HEK293T (cell line): Measurements from ENCODE around the gene HPS5.
"Not testable (repeated sequence)": the region's sequence is repeated elsewhere in the genome, so short reads cannot be mapped to it uniquely, and the experiment has no call there.

Experiments used
- CTCF ChIA-PET: fragments of 350-600 bp; formaldehyde crosslinking; extraction: SDS; loops from one replicate; lab custom pipeline; 2021; ENCODE audit warnings: antibody characterized with exemption, inconsistent platforms; lab: Yijun Ruan, JAX
- POLR2A ChIA-PET: fragments of 350-600 bp; formaldehyde crosslinking; extraction: SDS; loops from one replicate; lab custom pipeline; 2020; ENCODE audit warnings: antibody characterized with exemption, inconsistent platforms; lab: Yijun Ruan, JAX
- DNase-seq: peaks from one replicate; pipeline ENCODE4 v3.0.0; 2012; ENCODE audit warnings: mixed read lengths; ENCODE audit errors: extremely low spot score
- ARNT ChIP-seq: fragments of 450-650 bp; IDR thresholded peaks from 2 replicates; pipeline ENCODE4 v1.6.1; 2017; ENCODE audit warnings: mild to moderate bottlenecking
- BHLHE40 ChIP-seq: fragments of 450-650 bp; IDR thresholded peaks from 2 replicates; pipeline ENCODE4 v1.6.1; 2016; ENCODE audit warnings: mild to moderate bottlenecking, moderate library complexity, borderline replicate concordance
- CTBP1 ChIP-seq: fragments of 450-650 bp; IDR thresholded peaks from 2 replicates; pipeline ENCODE4 v1.6.1; 2016; ENCODE audit warnings: borderline replicate concordance
- ELF4 ChIP-seq: fragments of 450-650 bp; IDR thresholded peaks from 2 replicates; pipeline ENCODE4 v1.6.1; 2017; ENCODE audit warnings: antibody characterized with exemption
- FOXA1 ChIP-seq: fragments of 450-650 bp; IDR thresholded peaks from 2 replicates; pipeline ENCODE4 v1.6.1; 2016; ENCODE audit warnings: mild to moderate bottlenecking
- FOXK2 ChIP-seq: fragments of 450-650 bp; IDR thresholded peaks from 2 replicates; pipeline ENCODE4 v1.6.1; 2016; ENCODE audit warnings: mild to moderate bottlenecking
- FOXM1 ChIP-seq: fragments of 450-650 bp; IDR thresholded peaks from 2 replicates; pipeline ENCODE4 v1.6.1; 2017; ENCODE audit warnings: mild to moderate bottlenecking, borderline replicate concordance
- HDGF ChIP-seq: fragments of 450-650 bp; IDR thresholded peaks from 2 replicates; pipeline ENCODE4 v1.6.1; 2017; ENCODE audit warnings: antibody characterized with exemption, borderline replicate concordance
- L3MBTL2 ChIP-seq: fragments of 450-650 bp; conservative IDR thresholded peaks from 2 replicates; pipeline ENCODE4 v1.6.1; 2016; ENCODE audit warnings: mild to moderate bottlenecking
- LEF1 ChIP-seq: fragments of 450-650 bp; IDR thresholded peaks from 2 replicates; pipeline ENCODE4 v1.6.1; 2017; ENCODE audit warnings: mild to moderate bottlenecking, borderline replicate concordance
- NFRKB ChIP-seq: fragments of 450-650 bp; IDR thresholded peaks from 2 replicates; pipeline ENCODE4 v1.6.1; 2016; ENCODE audit warnings: mild to moderate bottlenecking, moderate library complexity
- PKNOX1 ChIP-seq: fragments of 450-650 bp; IDR thresholded peaks from 2 replicates; pipeline ENCODE4 v1.6.1; 2016
- SP1 ChIP-seq: fragments of 450-650 bp; IDR thresholded peaks from 2 replicates; pipeline ENCODE4 v1.6.1; 2017
- SUZ12 ChIP-seq: fragments of 450-650 bp; IDR thresholded peaks from 2 replicates; pipeline ENCODE4 v1.6.1; 2016; ENCODE audit warnings: mild to moderate bottlenecking
- TARDBP ChIP-seq: fragments of 450-650 bp; IDR thresholded peaks from 2 replicates; pipeline ENCODE4 v1.6.1; 2016
- ZNF384 ChIP-seq: fragments of 450-650 bp; IDR thresholded peaks from 2 replicates; pipeline ENCODE4 v1.6.1; 2016

The HPS5 gene

DNA sequence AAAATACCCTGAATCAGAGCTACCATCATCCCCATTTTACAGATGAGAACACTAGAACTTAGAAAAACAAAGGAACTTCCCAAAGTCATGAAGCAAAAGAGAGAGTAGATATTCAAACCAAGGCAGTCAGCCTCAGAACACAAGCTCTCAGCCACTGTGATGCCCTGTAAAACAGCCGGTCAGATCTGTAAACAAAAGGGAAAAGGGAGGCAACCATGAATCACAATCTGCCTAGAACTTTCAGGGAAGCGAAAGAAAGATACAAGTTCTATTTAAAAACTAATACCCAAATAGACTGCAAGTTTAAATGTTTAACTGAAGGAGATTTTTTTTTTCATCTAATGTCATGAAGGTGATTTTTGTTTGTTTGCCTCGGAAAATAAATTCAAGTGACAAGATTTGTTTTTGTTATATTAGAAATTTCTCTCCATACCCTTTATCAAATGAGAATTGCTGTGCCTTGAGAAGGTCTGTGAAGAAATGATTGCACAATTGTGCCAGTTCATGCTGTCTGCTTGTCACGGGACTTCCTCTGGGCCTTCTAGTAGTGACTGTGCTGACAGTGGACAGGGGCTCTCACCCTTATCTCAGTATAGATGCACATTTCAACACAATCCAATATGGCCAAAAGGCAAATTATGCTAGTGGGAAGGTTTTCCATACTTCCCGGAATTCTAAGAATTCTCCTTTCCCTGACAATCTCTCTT lies 44.2 kb downstream of the HPS5 start:
- POLR2A ChIA-PET, result no interaction called here
- CTCF ChIA-PET, result no interaction called here
- TF ChIP-seq ZNF384 (no peak), CTBP1 (no peak), FOXK2 (no peak), LEF1 (no peak), L3MBTL2 (no peak), TARDBP (no peak), FOXM1 (no peak), PKNOX1 (no peak), SP1 (no peak), ARNT (no peak), FOXA1 (no peak), NFRKB (no peak), ELF4 (no peak), HDGF (no peak), BHLHE40 (no peak), SUZ12 (no peak)
- no peak for DNase-seq

- DNase-seq, result no peak
- ChIA-PET CTCF (no interaction called here), POLR2A (no interaction called here)
- TF ChIP-seq FOXK2, result no peak
- TF ChIP-seq ZNF384, result no peak
Observed at GRCh38 chr11:18271206-18271605, 50.7 kb downstream of the HPS5 start.

- no peak for DNase-seq
- POLR2A ChIA-PET, result no interaction called here
- TF ChIP-seq SUZ12 (no peak), ARNT (no peak), ZNF384 (no peak), L3MBTL2 (no peak), TARDBP (no peak), BHLHE40 (no peak), SP1 (no peak), NFRKB (no peak), CTBP1 (no peak), ELF4 (no peak), HDGF (no peak), FOXK2 (no peak)
- CTCF ChIA-PET, result interaction anchor here (0.6 kb wide), 1 partner anchor 21 kb away, joined by 3 read pairs; no protein-coding TSS in a partner anchor
Observed at GRCh38 chr11:18270102-18270501, 51.8 kb downstream of the HPS5 start.

GRCh38 chr11:18269252-18269651 lies 52.7 kb downstream of the HPS5 start:
- DNase-seq, POLR2A ChIA-PET: not testable (repeated sequence)
- CTCF ChIA-PET, result interaction anchor here (0.5 kb wide), 1 partner anchor 58 kb away, joined by 3 read pairs; no protein-coding TSS in a partner anchor

- DNase-seq, POLR2A ChIA-PET, CTCF ChIA-PET: not testable (repeated sequence)
Observed at GRCh38 chr11:18267335-18268133, 54.4 kb downstream of the HPS5 start.

- no peak for TF ChIP-seq FOXK2
- no peak for TF ChIP-seq PKNOX1
- TF ChIP-seq CTBP1, result no peak
- TF ChIP-seq ELF4, result no peak
- no peak for TF ChIP-seq TARDBP
- no peak for TF ChIP-seq L3MBTL2
- DNase-seq, result no peak
- ChIA-PET CTCF (no interaction called here), POLR2A (no interaction called here)
Observed at GRCh38 chr11:18265949-18266348, 56.0 kb downstream of the HPS5 start, which contains the start of gene SAA1. SAA1 (plus strand) TSS chr11:18266264; CDS start chr11:18266888, 624 bp downstream.

DNA sequence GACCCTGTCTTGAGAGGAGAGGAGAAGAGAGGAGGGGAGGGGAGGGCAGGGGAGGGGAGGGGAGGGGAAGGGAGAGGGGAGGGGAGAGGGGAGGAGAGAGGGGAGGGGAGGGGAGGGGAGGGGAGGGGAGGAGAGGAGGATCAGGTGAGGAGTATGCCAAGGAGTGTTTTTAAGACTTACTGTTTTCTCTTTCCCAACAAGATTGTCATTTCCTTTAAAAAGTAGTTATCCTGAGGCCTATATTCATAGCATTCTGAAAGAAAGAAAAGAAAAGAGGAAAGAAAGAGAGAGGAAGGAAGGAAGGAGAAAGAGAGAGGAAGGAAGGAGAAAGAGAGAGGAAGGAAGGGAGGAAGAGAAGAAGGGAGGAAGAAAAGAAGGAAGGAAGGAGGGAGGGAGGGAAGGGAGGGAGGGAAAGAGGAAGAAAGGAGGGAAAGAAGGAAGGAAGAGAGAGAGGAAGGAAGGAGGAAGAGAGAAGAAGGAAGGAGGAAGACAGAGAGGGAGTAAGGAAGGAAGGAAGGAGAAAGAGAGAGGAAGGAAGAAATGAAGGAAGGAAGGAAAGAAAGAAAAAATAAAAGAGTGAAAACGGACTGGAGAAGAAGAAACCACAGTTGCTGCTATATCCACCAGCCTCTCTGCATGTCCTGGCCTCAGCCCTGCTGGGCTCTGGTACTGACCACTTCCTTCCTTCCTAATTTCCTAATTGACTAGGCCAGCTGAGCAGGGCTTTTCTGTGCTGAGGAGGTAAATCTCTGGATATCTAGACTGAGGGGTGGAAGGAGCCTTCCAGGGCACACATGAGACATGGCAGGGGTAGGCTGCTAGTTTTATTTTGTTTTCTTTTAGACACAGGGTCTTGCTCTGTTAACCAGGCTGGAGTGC lies 57.0 kb downstream of the HPS5 start:
- POLR2A ChIA-PET, result no interaction called here
- CTCF ChIA-PET, result no interaction called here
- TF ChIP-seq TARDBP (no peak), HDGF (no peak), CTBP1 (no peak)
- no peak for DNase-seq
